Gastrocnemius medialis (tissue), 4 donors: Measurements from ENCODE around the gene MCM5. TPM values are rescaled to one million over a fixed set of nuclear protein-coding genes. Genes with fewer than 3 reads are reported as not detected.
"Not testable (repeated sequence)": the region's sequence is repeated elsewhere in the genome, so short reads cannot be mapped to it uniquely, and the experiment has no call there.

Experiments used
- ATAC-seq, 2 donors: fragments of 150-250 bp; one replicate each; pipeline ENCODE4 v1.9.1; 2016
- DNase-seq, 2 donors: peaks; one replicate each; pipeline ENCODE4 v3.0.0-alpha.2; 2019
- H3K27ac ChIP-seq, 4 donors: fragments of 200-600 bp; sonication (generic); 1 replicate in 1 of 4; 2 replicates in 3 of 4; pipeline ENCODE4 v1.5.1; 2016 to 2018; ENCODE audit warnings: mild to moderate bottlenecking in 2 of 4, moderate library complexity in 1 of 4
- H3K27me3 ChIP-seq, 3 donors: fragments of 200-600 bp; sonication (generic) in 2 of 3; 1 replicate in 1 of 3; 2 replicates in 2 of 3; pipeline versions ENCODE4 v1.5.1 to v1.6.0; 2016 to 2019; ENCODE audit warnings: mild to moderate bottlenecking in 1 of 3, moderate library complexity in 1 of 3
- H3K36me3 ChIP-seq, 2 donors: fragments of 200-600 bp; sonication (generic) in 1 of 2; one replicate each; pipeline ENCODE4 v1.5.1; 2017 to 2018
- H3K4me1 ChIP-seq, 2 donors: fragments of 200-600 bp; sonication (generic) in 1 of 2; one replicate each; pipeline ENCODE4 v1.5.1; 2016 to 2017; ENCODE audit warnings: mild to moderate bottlenecking in 2 of 2
- H3K4me3 ChIP-seq, 4 donors: fragments of 200-600 bp; sonication (generic) in 3 of 4; 1 replicate in 1 of 4; 2 replicates in 3 of 4; pipeline ENCODE4 v1.5.1; 2016 to 2019; ENCODE audit warnings: mild to moderate bottlenecking in 2 of 4
- H3K9me3 ChIP-seq, 3 donors: fragments of 200-600 bp; sonication (generic) in 2 of 3; 1 replicate in 1 of 3; 2 replicates in 2 of 3; pipeline ENCODE4 v1.5.1; 2016 to 2019
- POLR2A ChIP-seq, 2 donors: fragments of 450-650 bp; IDR thresholded peaks; one replicate each; pipeline ENCODE4 v1.6.1; 2017; ENCODE audit warnings: antibody characterized with exemption in 2 of 2, mild to moderate bottlenecking in 2 of 2, moderate library complexity in 2 of 2
- in situ Hi-C, 4 donors: fragments of 200-750 bp; cut with MboI; loops; one replicate each; pipeline versions ENCODE4 v1.15.0 to v1.8.0; 2017; ENCODE audit warnings: low sequenced_read_pairs in 4 of 4
- intact Hi-C: fragments of 100-400 bp; cut with DNase I; formaldehyde crosslinking; loops from one replicate; pipeline ENCODE4 v1.15.1; 2023; ENCODE audit warnings: low total_unique reads
- total RNA-seq, 4 donors: library from RNA; depleted of rRNA; stranded (reverse); fragments of >200 nt; gene quantifications; one replicate each; pipeline versions ENCODE4 v1.1.0 to v1.2.3, GENCODE V29; 2016
- TF ChIP-seq, protein P1 (sequence below), 5 experiments: fragments of 450-650 bp in 3 of 5; fragments of 200-600 bp in 2 of 5; sonication (generic) in 2 of 5; IDR thresholded peaks in 4 of 5; conservative IDR thresholded peaks in 1 of 5; 1 replicate in 4 of 5; 2 replicates in 1 of 5; pipeline ENCODE4 v1.5.1; 2016 to 2019; ENCODE audit warnings: antibody characterized with exemption in 5 of 5, mild to moderate bottlenecking in 3 of 5, moderate library complexity in 3 of 5

The MCM5 gene
- total RNA-seq, 4 donors from 2014 or later, result 7.1 to 19.3 (median 14.9) TPM

DNA sequence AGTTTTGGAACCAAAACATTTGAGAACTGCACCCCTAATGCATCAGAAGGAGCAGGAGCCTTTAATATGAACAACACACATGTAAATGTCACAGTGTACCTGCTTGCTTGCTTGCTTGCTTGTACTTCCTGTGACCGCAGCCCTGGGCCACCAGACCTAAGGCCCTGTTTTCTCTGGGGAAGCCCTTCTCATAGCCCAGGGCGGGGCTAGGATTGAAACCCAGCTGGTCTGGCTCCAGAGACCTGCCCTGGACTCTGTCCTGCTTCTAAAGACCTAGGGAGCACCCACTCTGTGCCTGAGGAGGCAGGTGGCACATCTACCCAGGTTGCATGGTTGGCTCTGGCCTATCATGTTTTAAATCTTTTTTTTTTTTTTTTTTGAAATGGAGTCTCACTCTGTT, 7.6 kb upstream of the MCM5 start:
- intact Hi-C loops, result no loop called here
- Histone ChIP-seq H3K27me3 (no peaks in the 10 kb centered on the region), H3K27ac (no peak overlapping the region), H3K4me1 (no peaks in the 10 kb centered on the region), H3K9me3 (no peaks in the 10 kb centered on the region), H3K4me3 (no peak overlapping the region), H3K36me3 (peaks cover 0 to 56% of the 10 kb centered on the region in 2 donors)
- TF ChIP-seq, protein P1, sequence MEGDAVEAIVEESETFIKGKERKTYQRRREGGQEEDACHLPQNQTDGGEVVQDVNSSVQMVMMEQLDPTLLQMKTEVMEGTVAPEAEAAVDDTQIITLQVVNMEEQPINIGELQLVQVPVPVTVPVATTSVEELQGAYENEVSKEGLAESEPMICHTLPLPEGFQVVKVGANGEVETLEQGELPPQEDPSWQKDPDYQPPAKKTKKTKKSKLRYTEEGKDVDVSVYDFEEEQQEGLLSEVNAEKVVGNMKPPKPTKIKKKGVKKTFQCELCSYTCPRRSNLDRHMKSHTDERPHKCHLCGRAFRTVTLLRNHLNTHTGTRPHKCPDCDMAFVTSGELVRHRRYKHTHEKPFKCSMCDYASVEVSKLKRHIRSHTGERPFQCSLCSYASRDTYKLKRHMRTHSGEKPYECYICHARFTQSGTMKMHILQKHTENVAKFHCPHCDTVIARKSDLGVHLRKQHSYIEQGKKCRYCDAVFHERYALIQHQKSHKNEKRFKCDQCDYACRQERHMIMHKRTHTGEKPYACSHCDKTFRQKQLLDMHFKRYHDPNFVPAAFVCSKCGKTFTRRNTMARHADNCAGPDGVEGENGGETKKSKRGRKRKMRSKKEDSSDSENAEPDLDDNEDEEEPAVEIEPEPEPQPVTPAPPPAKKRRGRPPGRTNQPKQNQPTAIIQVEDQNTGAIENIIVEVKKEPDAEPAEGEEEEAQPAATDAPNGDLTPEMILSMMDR (IDR thresholded peaks at IDR 0.05 in 4 of 5, conservative IDR thresholded peaks at IDR 0.05 in 1 of 5), result no peak
- no peak for TF ChIP-seq POLR2A (IDR thresholded peaks at IDR 0.05)
- ATAC-seq, result no peak
- in situ Hi-C loops, result no loop called here
- no peak for DNase-seq

DNA sequence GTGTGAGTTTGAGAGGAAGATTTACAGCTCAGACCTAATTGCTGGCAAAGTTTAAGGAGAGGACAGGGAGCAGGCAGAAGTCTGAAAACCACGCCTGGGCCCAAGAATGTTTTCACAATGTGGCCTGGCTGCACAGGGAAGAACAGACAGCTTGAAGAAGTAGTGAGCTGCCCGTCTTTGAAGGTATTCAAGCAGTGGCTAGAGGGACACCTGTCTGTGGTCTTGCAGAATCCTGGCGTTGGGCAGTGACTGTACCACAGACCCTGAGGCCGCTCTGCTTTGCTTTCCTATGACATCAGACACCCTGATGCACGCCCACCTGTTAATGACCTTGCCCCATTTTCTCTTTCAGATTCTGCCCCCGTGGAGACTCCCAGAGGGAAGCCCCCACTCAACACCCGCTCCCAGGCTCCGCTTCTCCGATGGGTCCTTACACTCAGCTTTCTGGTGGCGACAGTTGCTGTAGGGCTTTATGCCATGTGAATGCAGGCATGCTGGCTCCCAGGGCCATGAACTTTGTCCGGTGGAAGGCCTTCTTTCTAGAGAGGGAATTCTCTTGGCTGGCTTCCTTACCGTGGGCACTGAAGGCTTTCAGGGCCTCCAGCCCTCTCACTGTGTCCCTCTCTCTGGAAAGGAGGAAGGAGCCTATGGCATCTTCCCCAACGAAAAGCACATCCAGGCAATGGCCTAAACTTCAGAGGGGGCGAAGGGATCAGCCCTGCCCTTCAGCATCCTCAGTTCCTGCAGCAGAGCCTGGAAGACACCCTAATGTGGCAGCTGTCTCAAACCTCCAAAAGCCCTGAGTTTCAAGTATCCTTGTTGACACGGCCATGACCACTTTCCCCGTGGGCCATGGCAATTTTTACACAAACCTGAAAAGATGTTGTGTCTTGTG, 6.6 kb upstream of the MCM5 start:
- in situ Hi-C loops (no loop called here), intact Hi-C loops (no loop called here)
- Histone ChIP-seq H3K36me3 (peaks cover 0 to 46% of the 10 kb centered on the region in 2 donors), H3K4me3 (no peak overlapping the region), H3K4me1 (no peaks in the 10 kb centered on the region), H3K27me3 (no peaks in the 10 kb centered on the region), H3K9me3 (no peaks in the 10 kb centered on the region), H3K27ac (no peak overlapping the region)
- TF ChIP-seq POLR2A (IDR thresholded peaks at IDR 0.05), result no peak
- TF ChIP-seq, protein P1 (IDR thresholded peaks at IDR 0.05 in 4 of 5, conservative IDR thresholded peaks at IDR 0.05 in 1 of 5), result no peak
- ATAC-seq (no peak), DNase-seq (no peak)

DNA sequence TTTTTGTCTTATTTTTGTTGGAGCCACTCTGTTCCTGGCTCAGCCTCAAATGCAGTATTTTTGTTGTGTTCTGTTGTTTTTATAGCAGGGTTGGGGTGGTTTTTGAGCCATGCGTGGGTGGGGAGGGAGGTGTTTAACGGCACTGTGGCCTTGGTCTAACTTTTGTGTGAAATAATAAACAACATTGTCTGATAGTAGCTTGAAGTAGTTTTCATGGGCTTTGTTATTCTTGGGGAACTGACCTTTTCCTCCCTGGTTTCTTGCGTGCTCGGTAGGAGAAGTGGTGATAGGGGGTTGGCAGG, 6.0 kb upstream of the MCM5 start:
- DNase-seq, result no peak
- Histone ChIP-seq H3K4me3 (no peak overlapping the region), H3K27ac (no peak overlapping the region), H3K4me1 (peaks cover 0 to under 1% of the 10 kb centered on the region in 2 donors), H3K9me3 (no peaks in the 10 kb centered on the region), H3K27me3 (no peaks in the 10 kb centered on the region), H3K36me3 (peaks cover 0 to 40% of the 10 kb centered on the region in 2 donors)
- in situ Hi-C loops, result no loop called here
- intact Hi-C loops, result no loop called here
- TF ChIP-seq, protein P1 (IDR thresholded peaks at IDR 0.05 in 4 of 5, conservative IDR thresholded peaks at IDR 0.05 in 1 of 5), result no peak
- TF ChIP-seq POLR2A (IDR thresholded peaks at IDR 0.05), result no peak
- ATAC-seq, result no peak

DNA sequence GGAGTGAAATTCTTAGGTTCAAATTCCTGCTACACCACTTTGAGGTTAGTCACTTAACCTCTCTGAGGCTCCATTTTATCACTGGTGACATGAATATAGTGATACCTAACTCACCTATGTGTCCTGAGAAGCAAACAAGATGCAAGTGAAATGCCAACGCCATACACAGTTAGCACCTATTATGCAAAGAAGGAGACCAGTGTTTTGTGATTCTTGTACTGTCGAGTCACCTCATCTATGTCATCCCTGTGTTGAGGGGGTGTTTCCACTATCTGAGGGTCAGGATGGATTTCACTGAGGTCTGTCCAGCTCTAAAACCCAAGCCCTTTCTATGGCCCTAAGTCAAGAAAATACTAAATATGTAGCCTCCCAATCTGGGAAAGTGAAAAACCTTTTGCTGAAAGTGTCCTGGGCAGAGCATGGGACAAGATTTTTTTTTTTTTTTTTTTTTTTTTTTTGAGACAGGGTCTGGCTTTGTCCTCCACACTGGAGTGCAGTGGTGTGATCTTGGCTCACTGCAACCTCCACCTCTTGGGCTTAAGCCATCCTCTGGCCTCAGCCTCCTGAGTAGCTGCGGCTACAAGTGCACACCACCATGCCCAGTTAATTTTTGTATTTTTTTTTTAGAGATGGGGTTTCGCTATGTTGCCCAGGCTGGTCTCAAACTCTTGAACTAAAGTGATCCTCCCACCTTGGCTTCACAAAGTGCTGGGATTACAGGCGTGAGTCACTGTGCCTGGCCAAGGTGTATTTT, 5.0 kb upstream of the MCM5 start:
- ATAC-seq (no peak), DNase-seq (no peak)
- no peaks in the 10 kb centered on the region for H3K9me3 ChIP-seq
- no peak overlapping the region for H3K4me3 ChIP-seq
- peaks cover 0 to 34% of the 10 kb centered on the region in 2 donors for H3K36me3 ChIP-seq
- intact Hi-C loops, result no loop called here
- H3K27ac ChIP-seq, result no peak overlapping the region
- H3K27me3 ChIP-seq, result no peaks in the 10 kb centered on the region
- H3K4me1 ChIP-seq, result peaks cover 5 to 7% of the 10 kb centered on the region in 2 donors
- in situ Hi-C loops, result no loop called here
- TF ChIP-seq POLR2A (IDR thresholded peaks at IDR 0.05), result no peak
- TF ChIP-seq, protein P1 (IDR thresholded peaks at IDR 0.05 in 4 of 5, conservative IDR thresholded peaks at IDR 0.05 in 1 of 5), result no peak

DNA sequence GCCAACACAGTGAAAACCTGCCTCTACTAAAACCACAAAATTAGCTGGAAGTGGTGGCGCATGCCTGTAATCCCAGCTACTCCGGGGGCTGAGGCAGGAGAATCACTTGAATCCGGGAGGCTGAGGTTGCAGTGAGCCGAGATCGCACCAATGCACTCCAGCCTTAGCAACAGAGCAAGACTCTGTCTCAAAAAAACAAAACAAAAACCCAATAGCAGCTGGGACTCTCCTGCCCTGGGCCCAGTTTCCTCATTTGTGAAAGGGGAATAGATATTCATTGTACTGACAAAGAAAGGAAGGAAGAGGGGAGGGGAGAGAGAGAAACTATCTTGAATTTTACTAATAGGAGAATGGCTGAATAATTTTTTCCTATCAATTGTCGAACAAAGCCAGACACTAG, 3.3 kb upstream of the MCM5 start:
- H3K9me3 ChIP-seq, ATAC-seq, DNase-seq, H3K27me3 ChIP-seq, in situ Hi-C loops, H3K4me3 ChIP-seq, intact Hi-C loops: not testable (repeated sequence)
- Histone ChIP-seq H3K4me1 (peaks cover 5 to 18% of the 10 kb centered on the region in 2 donors), H3K27ac (peak overlapping the region in 1 of 4 donors; percentile 15), H3K36me3 (peaks cover 0 to 22% of the 10 kb centered on the region in 2 donors)
